GM12878 (cell line): ENCODE measurements around the gene SPSB3. TPM values are rescaled to one million over a fixed set of nuclear protein-coding genes. Genes with fewer than 3 reads are reported as not detected.

ENCODE experiments used
- ATAC-seq: fragments of 200-7000 bp; cut with Tn5 transposase; 3 replicates; pipeline ENCODE4 v1.9.1; 2020; ENCODE audit warnings: mild to moderate bottlenecking, moderate library complexity
- BruUV-seq: library from RNA; stranded (reverse); fragments of 400-500 nt; replicated peaks from 2 replicates; lab custom pipeline; 2021; lab: Mats Ljungman, UMichigan
- CTCF ChIA-PET: fragments of 300-600 bp; sonication (Branson Sonifier 250); formaldehyde crosslinking; extraction: SDS; loops from one replicate; lab custom pipeline; 2021; ENCODE audit warnings: inconsistent platforms; lab: Yijun Ruan, JAX
- POLR2A ChIA-PET: fragments of 350-600 bp; formaldehyde crosslinking; extraction: SDS; loops from one replicate; lab custom pipeline; 2021; ENCODE audit warnings: inconsistent platforms; lab: Charles Lee
- RAD21 ChIA-PET: fragments of 300-600 bp; sonication (Branson Sonifier 250); formaldehyde crosslinking; loops from one replicate; lab custom pipeline; 2023; ENCODE audit warnings: antibody characterized with exemption; ENCODE audit not compliant: unreplicated experiment; lab: Charles Lee
- SMC1A ChIA-PET: fragments of 300-600 bp; sonication (Branson Sonifier 250); formaldehyde crosslinking; loops from one replicate; lab custom pipeline; 2023; ENCODE audit not compliant: unreplicated experiment, uncharacterized antibody; lab: Charles Lee
- DNase-seq: peaks from one replicate; pipeline ENCODE4 v3.0.0-alpha.2; 2011; ENCODE audit warnings: low read depth, low spot score
- FAIRE-seq: peaks from 3 replicates; lab custom pipeline; 2011; peaks lifted over from hg19 to GRCh38; lab: Jason Lieb, UNC
- H2AFZ ChIP-seq: 2 replicates; pipeline ENCODE4 v1.6.0; 2011; ENCODE audit warnings: low read depth, low read length, control low read depth; ENCODE audit not compliant: control insufficient read depth
- H3K27ac ChIP-seq: 2 replicates; pipeline ENCODE4 v1.5.1; 2011; ENCODE audit warnings: control low read depth; ENCODE audit not compliant: control insufficient read depth, insufficient read depth
- H3K27me3 ChIP-seq, 2 experiments: replicated peaks in 1 of 2; 2 replicates each; pipeline versions ENCODE4 v1.6.0 to v1.6.1; 2011; ENCODE audit warnings: low read length in 1 of 2; ENCODE audit not compliant: control insufficient read depth in 2 of 2, insufficient read depth in 2 of 2
- H3K36me3 ChIP-seq, 2 experiments: 2 replicates each; pipeline ENCODE4 v1.5.1; 2011; ENCODE audit warnings: low read length in 1 of 2; ENCODE audit not compliant: control insufficient read depth in 2 of 2, insufficient read depth in 2 of 2
- H3K4me1 ChIP-seq: 2 replicates; pipeline ENCODE4 v1.6.1; 2011; ENCODE audit warnings: mild to moderate bottlenecking, low read length, moderate library complexity, mixed read lengths; ENCODE audit not compliant: control insufficient read depth, insufficient read depth
- H3K4me2 ChIP-seq: 2 replicates; pipeline ENCODE4 v1.6.0; 2011; ENCODE audit warnings: control low read depth; ENCODE audit not compliant: control insufficient read depth, insufficient read depth
- H3K4me3 ChIP-seq: fragments of 200-600 bp; sonication (generic); 2 replicates; pipeline ENCODE4 v1.5.1; 2016
- H3K79me2 ChIP-seq: 2 replicates; pipeline ENCODE4 v1.6.0; 2011; ENCODE audit warnings: low read length; ENCODE audit not compliant: control insufficient read depth, insufficient read depth
- H3K9ac ChIP-seq: 2 replicates; pipeline ENCODE4 v1.8.0; 2011; ENCODE audit warnings: low read length, control low read depth, mixed read lengths; ENCODE audit not compliant: control insufficient read depth, insufficient read depth
- H3K9me3 ChIP-seq: replicated peaks from 3 replicates; pipeline ENCODE4 v1.5.1; 2011; ENCODE audit warnings: mild to moderate bottlenecking, low read length; ENCODE audit not compliant: control insufficient read depth, insufficient read depth
- H4K20me1 ChIP-seq: 2 replicates; pipeline ENCODE4 v1.6.0; 2011; ENCODE audit not compliant: control insufficient read depth, insufficient read depth
- CBFB ChIP-seq: IDR thresholded peaks from 2 replicates; pipeline ENCODE4 v1.6.1; 2016; ENCODE audit warnings: antibody characterized with exemption, low read depth
- CREB1 ChIP-seq: IDR thresholded peaks from 2 replicates; pipeline ENCODE4 v1.6.1; 2012; ENCODE audit warnings: low read depth, mild to moderate bottlenecking, inconsistent platforms
- ESRRA ChIP-seq: IDR thresholded peaks from 2 replicates; pipeline ENCODE4 v1.6.1; 2012; ENCODE audit warnings: mild to moderate bottlenecking, low read length, improper control_type of control experiment
- HDAC2 ChIP-seq: fragments of 200-600 bp; sonication (generic); IDR thresholded peaks from 2 replicates; pipeline ENCODE4 v1.6.1; 2017
- HDAC6 ChIP-seq: fragments of 200-600 bp; sonication (generic); IDR thresholded peaks from one replicate; pipeline ENCODE4 v1.8.0; 2017; ENCODE audit warnings: antibody characterized with exemption; ENCODE audit not compliant: unreplicated experiment
- LARP7 ChIP-seq: fragments of 450-650 bp; IDR thresholded peaks from 2 replicates; pipeline ENCODE4 v1.6.1; 2017; ENCODE audit warnings: mild to moderate bottlenecking
- MTA2 ChIP-seq: fragments of 450-650 bp; IDR thresholded peaks from 2 replicates; pipeline ENCODE4 v1.6.1; 2016; ENCODE audit warnings: low read depth, mild to moderate bottlenecking, moderate library complexity
- MYC ChIP-seq: IDR thresholded peaks from 2 replicates; pipeline ENCODE4 v1.6.1; 2011; ENCODE audit warnings: mild to moderate bottlenecking, low read length, moderate library complexity, inconsistent platforms; ENCODE audit not compliant: insufficient read depth, insufficient replicate concordance, insufficient read length, severe bottlenecking
- SMAD5 ChIP-seq: IDR thresholded peaks from 2 replicates; pipeline ENCODE4 v1.6.1; 2016; ENCODE audit warnings: antibody characterized with exemption, low read depth
- SRF ChIP-seq, 2 experiments: IDR thresholded peaks; 2 replicates each; pipeline ENCODE4 v1.6.1; 2011; ENCODE audit warnings: low read depth in 2 of 2, low read length in 2 of 2, mild to moderate bottlenecking in 1 of 2, moderate library complexity in 1 of 2
- TCF3 ChIP-seq: IDR thresholded peaks from 2 replicates; pipeline ENCODE4 v1.6.1; 2012; ENCODE audit warnings: low read depth, mild to moderate bottlenecking, low read length, borderline replicate concordance; ENCODE audit not compliant: insufficient read depth
- ZZZ3 ChIP-seq: IDR thresholded peaks from 2 replicates; pipeline ENCODE4 v1.6.1; 2011; ENCODE audit warnings: low read depth; ENCODE audit not compliant: control insufficient read depth, insufficient read length
- WGBS: methylation state at CpG from one replicate; pipeline ENCODE4 v1.1.6; 2016; ENCODE audit warnings: low lambda C conversion rate; ENCODE audit not compliant: insufficient replicate concordance, insufficient coverage; ENCODE audit errors: missing lambda C conversion rate; 5-methylcytosine and 5-hydroxymethylcytosine counted together
- in situ Hi-C: fragments of 300-500 bp; cut with MboI; formaldehyde crosslinking; loops from 9 replicates; pipeline ENCODE4 v1.14.3; 2018; ENCODE audit warnings: mixed read lengths
- intact Hi-C: fragments of 100-400 bp; cut with micrococcal nuclease; formaldehyde crosslinking; loops from one replicate; pipeline ENCODE4 v1.14.2; 2022; ENCODE audit not compliant: unreplicated experiment
- polyA plus RNA-seq, 11 experiments: library from polyadenylated mRNA; depleted of rRNA in 4 of 11; unstranded in 6 of 11; stranded (reverse) in 5 of 11; fragments of >200 nt; fragmentation: Nextera tagmentation in 4 of 11; fragmentation: Illumina TruSeq in 1 of 11; extraction: Ambion mirVana in 4 of 11; extraction: Trizol in 1 of 11; gene quantifications; 1 replicate in 1 of 11; 2 replicates in 10 of 11; pipeline versions ENCODE4 v1.2.1 to v1.2.3, GENCODE V29; 2011 to 2016; ENCODE audit warnings: inconsistent platforms in 2 of 11, missing spikeins in 2 of 11, low read depth in 1 of 11
- total RNA-seq, 4 experiments: library from RNA; depleted of rRNA in 3 of 4; stranded (reverse); fragments of >200 nt in 3 of 4; fragmentation: Illumina TruSeq in 1 of 4; extraction: Trizol in 1 of 4; gene quantifications; 2 replicates each; pipeline versions ENCODE4 v1.2.1 to v1.2.3, GENCODE V29; 2013 to 2021
- TF ChIP-seq, protein P1 (sequence below): IDR thresholded peaks from 2 replicates; pipeline ENCODE4 v1.6.1; 2011; ENCODE audit warnings: low read depth, low read length, improper control_type of control experiment, borderline replicate concordance
- TF ChIP-seq, protein P2 (sequence below): fragments of 450-650 bp; IDR thresholded peaks from 2 replicates; pipeline ENCODE4 v1.6.1; 2018; ENCODE audit warnings: mild to moderate bottlenecking, low read depth, moderate library complexity; ENCODE audit not compliant: partially characterized antibody
- TF ChIP-seq, protein P3 (sequence below): IDR thresholded peaks from 2 replicates; pipeline ENCODE4 v1.6.1; 2011; ENCODE audit warnings: borderline replicate concordance, low read depth, mild to moderate bottlenecking, moderate library complexity, low read length; ENCODE audit not compliant: insufficient read depth, poor library complexity, severe bottlenecking
- TF ChIP-seq, protein P4 (sequence below): IDR thresholded peaks from 2 replicates; pipeline ENCODE4 v1.6.1; 2011; ENCODE audit warnings: mild to moderate bottlenecking, low read depth, low read length, moderate library complexity; ENCODE audit not compliant: insufficient replicate concordance

SPSB3 gene
- total and polyA plus RNA-seq, 10 of the 15 experiments (the other 5 are each of a cell fraction or from before 2014, with no cell fraction given), result 0.31 to 26.9 (median 14.0) TPM

DNA sequence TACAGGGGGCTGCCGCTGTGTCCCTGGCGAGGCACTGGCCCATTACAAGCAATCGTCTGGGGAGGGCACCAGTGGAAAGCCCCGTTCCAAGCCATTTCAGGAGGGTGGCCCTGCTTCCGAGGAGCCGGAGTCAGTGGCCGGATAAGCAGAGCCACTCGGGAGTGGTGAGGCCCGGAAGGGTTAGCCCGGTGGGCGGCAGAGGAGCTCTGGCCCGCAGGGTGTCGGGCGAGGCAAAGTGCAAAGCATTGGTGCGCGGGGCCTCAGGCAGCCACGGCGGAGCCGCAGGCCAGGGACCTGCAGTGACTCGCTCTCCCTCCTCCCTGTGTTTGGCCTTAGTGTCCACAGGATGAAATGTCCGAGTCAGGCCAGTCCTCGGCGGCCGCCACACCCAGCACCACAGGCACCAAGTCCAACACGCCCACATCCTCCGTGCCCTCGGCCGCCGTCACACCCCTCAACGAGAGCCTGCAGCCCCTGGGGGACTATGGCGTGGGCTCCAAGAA lies 35.6 kb downstream of the SPSB3 start (continued):
- TF ChIP-seq, protein P1, sequence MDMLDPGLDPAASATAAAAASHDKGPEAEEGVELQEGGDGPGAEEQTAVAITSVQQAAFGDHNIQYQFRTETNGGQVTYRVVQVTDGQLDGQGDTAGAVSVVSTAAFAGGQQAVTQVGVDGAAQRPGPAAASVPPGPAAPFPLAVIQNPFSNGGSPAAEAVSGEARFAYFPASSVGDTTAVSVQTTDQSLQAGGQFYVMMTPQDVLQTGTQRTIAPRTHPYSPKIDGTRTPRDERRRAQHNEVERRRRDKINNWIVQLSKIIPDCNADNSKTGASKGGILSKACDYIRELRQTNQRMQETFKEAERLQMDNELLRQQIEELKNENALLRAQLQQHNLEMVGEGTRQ, result no peak
- TF ChIP-seq MTA2 (no peak), HDAC6 (no peak), ESRRA (no peak), CBFB (no peak)

DNA sequence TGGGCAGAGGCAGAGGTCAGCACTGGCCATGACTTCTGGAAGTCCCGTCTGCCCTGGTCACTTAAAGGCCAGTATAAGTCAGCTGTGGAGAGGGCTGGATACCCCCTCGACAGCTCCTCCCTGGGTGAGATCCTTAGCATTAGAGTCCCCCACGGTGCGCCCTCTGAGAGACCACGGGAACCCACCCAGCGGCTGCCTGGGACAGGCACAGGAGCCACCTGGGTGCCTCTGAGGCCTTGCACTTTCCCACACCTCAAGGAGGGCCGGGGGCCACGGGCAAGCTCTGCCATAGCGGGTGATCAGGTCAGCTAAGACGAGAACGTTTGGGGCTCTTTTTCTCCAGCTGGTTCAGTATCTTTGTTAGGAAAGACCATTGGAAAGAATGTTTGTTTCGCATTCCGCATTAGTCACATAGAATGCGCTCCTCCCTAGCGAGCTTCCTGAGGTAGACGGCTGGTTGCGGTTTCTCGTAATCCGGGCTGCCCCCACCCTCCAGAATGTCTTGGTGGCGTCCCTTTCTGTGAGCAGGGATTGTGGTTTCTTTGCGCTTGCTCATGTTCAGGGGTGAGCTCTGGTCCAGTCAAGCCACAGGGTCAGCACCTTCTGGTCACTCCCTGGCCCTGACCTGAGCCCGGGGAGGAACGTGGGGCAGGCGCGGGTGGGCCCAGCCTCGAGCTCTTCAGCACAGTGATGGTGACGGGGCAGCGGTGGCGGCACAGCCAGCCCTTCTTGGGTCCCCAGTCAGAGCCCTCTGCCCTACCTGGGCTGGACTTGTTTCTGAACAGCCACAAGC lies 36.3 kb downstream of the SPSB3 start:
- intact Hi-C loops (no loop called here), in situ Hi-C loops (no loop called here)
- H3K4me2 ChIP-seq, result no peak overlapping the region
- FAIRE-seq (no peak), DNase-seq (no peak), ATAC-seq (no peak)
- no peaks in the 10 kb centered on the region for H3K27me3 ChIP-seq
- H2AFZ ChIP-seq, result no peak overlapping the region
- no peaks in the 10 kb centered on the region for H4K20me1 ChIP-seq
- H3K9ac ChIP-seq, result no peak overlapping the region
- peaks cover 6 to 13% of the 10 kb centered on the region in 2 experiments for H3K36me3 ChIP-seq
- H3K4me1 ChIP-seq, result no peaks in the 10 kb centered on the region
- no peak overlapping the region for H3K27ac ChIP-seq
- H3K4me3 ChIP-seq, result no peak overlapping the region
- ChIA-PET CTCF (no interaction called here), SMC1A (interaction anchor here (1.0 kb wide), 1 partner anchor 21 kb away, joined by 3 read pairs; no protein-coding TSS in a partner anchor), POLR2A (interaction anchor here (0.5 kb wide), 1 partner anchor 176 kb away, joined by 3 read pairs; no protein-coding TSS in a partner anchor), RAD21 (no interaction called here)
- WGBS, result 96% methylated on average over 29 of the region's 29 CpGs
- no peaks in the 10 kb centered on the region for H3K79me2 ChIP-seq
- BruUV-seq, result no TSS peak
- H3K9me3 ChIP-seq, result no peaks in the 10 kb centered on the region
- TF ChIP-seq, protein P2, sequence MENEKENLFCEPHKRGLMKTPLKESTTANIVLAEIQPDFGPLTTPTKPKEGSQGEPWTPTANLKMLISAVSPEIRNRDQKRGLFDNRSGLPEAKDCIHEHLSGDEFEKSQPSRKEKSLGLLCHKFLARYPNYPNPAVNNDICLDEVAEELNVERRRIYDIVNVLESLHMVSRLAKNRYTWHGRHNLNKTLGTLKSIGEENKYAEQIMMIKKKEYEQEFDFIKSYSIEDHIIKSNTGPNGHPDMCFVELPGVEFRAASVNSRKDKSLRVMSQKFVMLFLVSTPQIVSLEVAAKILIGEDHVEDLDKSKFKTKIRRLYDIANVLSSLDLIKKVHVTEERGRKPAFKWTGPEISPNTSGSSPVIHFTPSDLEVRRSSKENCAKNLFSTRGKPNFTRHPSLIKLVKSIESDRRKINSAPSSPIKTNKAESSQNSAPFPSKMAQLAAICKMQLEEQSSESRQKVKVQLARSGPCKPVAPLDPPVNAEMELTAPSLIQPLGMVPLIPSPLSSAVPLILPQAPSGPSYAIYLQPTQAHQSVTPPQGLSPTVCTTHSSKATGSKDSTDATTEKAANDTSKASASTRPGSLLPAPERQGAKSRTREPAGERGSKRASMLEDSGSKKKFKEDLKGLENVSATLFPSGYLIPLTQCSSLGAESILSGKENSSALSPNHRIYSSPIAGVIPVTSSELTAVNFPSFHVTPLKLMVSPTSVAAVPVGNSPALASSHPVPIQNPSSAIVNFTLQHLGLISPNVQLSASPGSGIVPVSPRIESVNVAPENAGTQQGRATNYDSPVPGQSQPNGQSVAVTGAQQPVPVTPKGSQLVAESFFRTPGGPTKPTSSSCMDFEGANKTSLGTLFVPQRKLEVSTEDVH, result no peak
- TF ChIP-seq ZZZ3 (no peak), CREB1 (no peak), SMAD5 (no peak), HDAC2 (no peak), SRF (IDR thresholded peaks at IDR 0.05; ENCODE audit: low read depth in 2 of 2, low read length in 2 of 2) (no peak), LARP7 (no peak), MYC (no peak), TCF3 (no peak)
- TF ChIP-seq, protein P3, sequence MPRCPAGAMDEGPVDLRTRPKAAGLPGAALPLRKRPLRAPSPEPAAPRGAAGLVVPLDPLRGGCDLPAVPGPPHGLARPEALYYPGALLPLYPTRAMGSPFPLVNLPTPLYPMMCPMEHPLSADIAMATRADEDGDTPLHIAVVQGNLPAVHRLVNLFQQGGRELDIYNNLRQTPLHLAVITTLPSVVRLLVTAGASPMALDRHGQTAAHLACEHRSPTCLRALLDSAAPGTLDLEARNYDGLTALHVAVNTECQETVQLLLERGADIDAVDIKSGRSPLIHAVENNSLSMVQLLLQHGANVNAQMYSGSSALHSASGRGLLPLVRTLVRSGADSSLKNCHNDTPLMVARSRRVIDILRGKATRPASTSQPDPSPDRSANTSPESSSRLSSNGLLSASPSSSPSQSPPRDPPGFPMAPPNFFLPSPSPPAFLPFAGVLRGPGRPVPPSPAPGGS, result no peak
- TF ChIP-seq, protein P4, sequence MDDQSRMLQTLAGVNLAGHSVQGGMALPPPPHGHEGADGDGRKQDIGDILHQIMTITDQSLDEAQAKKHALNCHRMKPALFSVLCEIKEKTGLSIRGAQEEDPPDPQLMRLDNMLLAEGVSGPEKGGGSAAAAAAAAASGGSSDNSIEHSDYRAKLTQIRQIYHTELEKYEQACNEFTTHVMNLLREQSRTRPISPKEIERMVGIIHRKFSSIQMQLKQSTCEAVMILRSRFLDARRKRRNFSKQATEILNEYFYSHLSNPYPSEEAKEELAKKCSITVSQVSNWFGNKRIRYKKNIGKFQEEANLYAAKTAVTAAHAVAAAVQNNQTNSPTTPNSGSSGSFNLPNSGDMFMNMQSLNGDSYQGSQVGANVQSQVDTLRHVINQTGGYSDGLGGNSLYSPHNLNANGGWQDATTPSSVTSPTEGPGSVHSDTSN, result no peak
